Neuronal stem cell (in vitro differentiated cells): ENCODE data around the gene NDUFS4.

Experiments used
- DNase-seq: peaks from one replicate; pipeline ENCODE4 v3.0.0-alpha.2; 2013; ENCODE audit warnings: low spot score
- H2AFZ ChIP-seq: one replicate; pipeline ENCODE4 v1.6.1; 2013; ENCODE audit warnings: mild to moderate bottlenecking, low read length, inconsistent platforms
- H2AK5ac ChIP-seq: 2 replicates; pipeline ENCODE4 v1.6.1; 2013; ENCODE audit warnings: low read depth, mild to moderate bottlenecking, inconsistent platforms, low read length, moderate library complexity, mixed read lengths
- H2BK120ac ChIP-seq: 2 replicates; pipeline ENCODE4 v1.6.1; 2013; ENCODE audit warnings: low read depth, mild to moderate bottlenecking, inconsistent platforms, low read length, moderate library complexity, mixed read lengths
- H2BK12ac ChIP-seq: one replicate; pipeline ENCODE4 v1.6.1; 2013; ENCODE audit warnings: low read length, inconsistent platforms
- H2BK15ac ChIP-seq: 2 replicates; pipeline ENCODE4 v1.6.1; 2013; ENCODE audit warnings: mild to moderate bottlenecking, low read length, inconsistent platforms, mixed read lengths
- H2BK5ac ChIP-seq: one replicate; pipeline ENCODE4 v1.6.1; 2013; ENCODE audit warnings: inconsistent platforms, mild to moderate bottlenecking, low read length, moderate library complexity
- H3K14ac ChIP-seq: one replicate; pipeline ENCODE4 v1.6.1; 2013; ENCODE audit warnings: low read length, inconsistent platforms
- H3K18ac ChIP-seq: 2 replicates; pipeline ENCODE4 v1.6.1; 2013; ENCODE audit warnings: low read length, inconsistent platforms
- H3K23ac ChIP-seq: 2 replicates; pipeline ENCODE4 v1.6.1; 2013; ENCODE audit warnings: low read depth, mild to moderate bottlenecking, mixed read lengths, low read length, inconsistent platforms; ENCODE audit not compliant: poor library complexity
- H3K27ac ChIP-seq: replicated peaks from 3 replicates; pipeline ENCODE4 v1.5.1; 2013; ENCODE audit warnings: low read length, inconsistent platforms
- H3K27me3 ChIP-seq, 3 experiments: 2 replicates each; pipeline ENCODE4 v1.6.1; 2013; ENCODE audit warnings: low read length in 3 of 3, mild to moderate bottlenecking in 2 of 3, inconsistent platforms in 1 of 3, low read depth in 1 of 3, mixed read lengths in 1 of 3, moderate library complexity in 1 of 3; ENCODE audit not compliant: control insufficient read depth in 3 of 3, insufficient read depth in 3 of 3
- H3K36me3 ChIP-seq, 2 donors: replicated peaks in 1 of 2; 2 replicates each; pipeline ENCODE4 v1.6.1; 2013; ENCODE audit warnings: low read length in 2 of 2; ENCODE audit not compliant: control insufficient read depth in 2 of 2, insufficient read depth in 2 of 2
- H3K4ac ChIP-seq: 2 replicates; pipeline ENCODE4 v1.6.1; 2013; ENCODE audit warnings: inconsistent platforms, mild to moderate bottlenecking, low read length, moderate library complexity
- H3K4me1 ChIP-seq, 2 donors: 1 replicate in 1 of 2; 2 replicates in 1 of 2; pipeline ENCODE4 v1.6.1; 2013; ENCODE audit warnings: low read length in 2 of 2, low read depth in 1 of 2; ENCODE audit not compliant: control insufficient read depth in 2 of 2, insufficient read depth in 1 of 2
- H3K4me2 ChIP-seq: one replicate; pipeline ENCODE4 v1.6.1; 2013; ENCODE audit warnings: mild to moderate bottlenecking, low read length, inconsistent platforms; ENCODE audit not compliant: insufficient read depth, poor library complexity, severe bottlenecking
- H3K4me3 ChIP-seq, 2 donors: 2 replicates each; pipeline ENCODE4 v1.5.1; 2013; ENCODE audit warnings: low read length in 2 of 2, mild to moderate bottlenecking in 2 of 2, inconsistent platforms in 1 of 2, moderate library complexity in 1 of 2
- H3K79me1 ChIP-seq: one replicate; pipeline ENCODE4 v1.6.1; 2013; ENCODE audit warnings: low read depth, mild to moderate bottlenecking, inconsistent platforms, low read length, moderate library complexity
- H3K9ac ChIP-seq: one replicate; pipeline ENCODE4 v1.6.1; 2013; ENCODE audit warnings: mild to moderate bottlenecking, low read depth, low read length, inconsistent platforms; ENCODE audit not compliant: poor library complexity
- H3K9me3 ChIP-seq, 2 donors: replicated peaks in 1 of 2; 2 replicates each; pipeline versions ENCODE3 to v1.6.1; 2013; ENCODE audit warnings: low read length in 2 of 2, mild to moderate bottlenecking in 2 of 2, inconsistent platforms in 1 of 2, low read depth in 1 of 2, mixed read lengths in 1 of 2, moderate library complexity in 1 of 2; ENCODE audit not compliant: control insufficient read depth in 2 of 2, insufficient read depth in 1 of 2
- H4K8ac ChIP-seq: one replicate; pipeline ENCODE4 v1.6.1; 2013; ENCODE audit warnings: low read depth, mild to moderate bottlenecking, inconsistent platforms, low read length, moderate library complexity
- H4K91ac ChIP-seq: one replicate; pipeline ENCODE4 v1.6.1; 2013; ENCODE audit warnings: low read length, low read depth, mild to moderate bottlenecking, inconsistent platforms; ENCODE audit not compliant: poor library complexity
- WGBS, 2 donors: extraction: QIAGEN DNeasy Blood & Tissue Kit; methylation state at CpG; one replicate each; pipeline ENCODE4 v1.1.7; 2013; ENCODE audit warnings: missing lambda C conversion rate in 2 of 2, mixed read lengths in 1 of 2; ENCODE audit not compliant: insufficient read length in 2 of 2, insufficient replicate concordance in 1 of 2; ENCODE audit errors: extremely low coverage in 2 of 2; 5-methylcytosine and 5-hydroxymethylcytosine counted together

NDUFS4 gene

DNA sequence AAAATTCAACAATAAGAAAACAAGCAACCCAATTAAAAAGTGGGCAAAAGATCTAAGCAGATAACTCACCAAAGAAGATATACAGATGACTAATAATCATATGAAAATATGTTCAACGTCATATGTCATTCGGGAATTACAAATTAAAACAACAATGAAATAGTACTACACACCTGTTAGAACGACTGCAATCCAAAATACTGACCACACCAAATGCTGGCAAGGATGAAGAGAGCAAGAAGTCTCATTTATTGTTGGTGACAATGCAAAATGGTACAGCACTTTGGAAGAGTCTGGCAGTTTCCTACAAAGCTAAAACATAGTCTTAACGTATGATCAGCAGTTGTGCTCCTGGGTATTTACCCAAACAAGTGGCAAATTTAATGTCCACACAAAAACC, 37.5 kb downstream of the NDUFS4 start:
- no CpG with 5 or more reads among the region's 4 CpGs for WGBS, 2 donors
- Histone ChIP-seq H3K4me1 (peaks cover 0 to 7% of the 10 kb centered on the region in 2 donors), H3K18ac (no peak overlapping the region), H3K9me3 (peaks cover 0 to 9% of the 10 kb centered on the region in 2 donors), H3K4me2 (no peak overlapping the region), H3K79me1 (no peaks in the 10 kb centered on the region), H3K36me3 (peaks cover 0 to 2% of the 10 kb centered on the region in 2 donors), H3K9ac (no peak overlapping the region), H2BK15ac (no peak overlapping the region), H3K27ac (no peak overlapping the region), H2BK5ac (no peak overlapping the region), H4K91ac (no peak overlapping the region), H3K27me3 (no peaks in the 10 kb centered on the region), H3K4ac (no peak overlapping the region), H2AK5ac (no peak overlapping the region), H2BK12ac (no peak overlapping the region), H2BK120ac (no peak overlapping the region), H3K4me3 (no peak overlapping the region), H3K23ac (no peak overlapping the region), H3K14ac (no peak overlapping the region), H2AFZ (no peak overlapping the region), H4K8ac (no peak overlapping the region)
- no peak for DNase-seq

DNA sequence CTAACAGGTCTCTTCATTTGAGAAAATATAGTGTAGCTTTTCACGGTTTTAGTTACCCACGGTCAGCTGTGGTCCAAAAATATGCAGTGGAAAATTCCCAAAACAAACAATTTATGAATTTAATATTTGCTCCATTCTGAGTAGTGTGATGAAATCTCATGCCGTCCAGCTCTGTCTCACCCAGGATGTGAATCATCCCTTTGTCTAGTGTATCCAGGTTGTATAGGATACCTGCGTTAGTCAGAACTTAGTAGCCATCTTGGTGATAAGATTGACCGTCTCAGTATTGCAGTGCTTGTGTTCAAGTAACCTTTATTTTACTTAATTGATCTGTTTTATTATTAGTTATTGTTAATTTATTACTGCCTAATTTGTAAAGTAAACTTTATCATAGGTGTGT, 41.1 kb downstream of the NDUFS4 start:
- Histone ChIP-seq H3K27ac (no peak overlapping the region), H3K36me3 (peaks cover 2 to 30% of the 10 kb centered on the region in 2 donors), H3K23ac (no peak overlapping the region), H3K4me1 (no peaks in the 10 kb centered on the region), H3K18ac (no peak overlapping the region), H4K8ac (no peak overlapping the region), H3K14ac (no peak overlapping the region), H2AFZ (no peak overlapping the region), H3K4me3 (no peak overlapping the region), H3K9ac (no peak overlapping the region), H3K9me3 (peaks cover 0 to 12% of the 10 kb centered on the region in 2 donors), H2BK120ac (no peak overlapping the region), H4K91ac (no peak overlapping the region), H3K79me1 (no peaks in the 10 kb centered on the region), H2BK12ac (no peak overlapping the region), H3K4me2 (no peak overlapping the region), H2BK15ac (no peak overlapping the region), H3K4ac (no peak overlapping the region), H3K27me3 (no peaks in the 10 kb centered on the region), H2AK5ac (no peak overlapping the region), H2BK5ac (no peak overlapping the region)
- DNase-seq: no peak
- WGBS, 2 donors: no CpG with 5 or more reads among the region's 5 CpGs

DNA sequence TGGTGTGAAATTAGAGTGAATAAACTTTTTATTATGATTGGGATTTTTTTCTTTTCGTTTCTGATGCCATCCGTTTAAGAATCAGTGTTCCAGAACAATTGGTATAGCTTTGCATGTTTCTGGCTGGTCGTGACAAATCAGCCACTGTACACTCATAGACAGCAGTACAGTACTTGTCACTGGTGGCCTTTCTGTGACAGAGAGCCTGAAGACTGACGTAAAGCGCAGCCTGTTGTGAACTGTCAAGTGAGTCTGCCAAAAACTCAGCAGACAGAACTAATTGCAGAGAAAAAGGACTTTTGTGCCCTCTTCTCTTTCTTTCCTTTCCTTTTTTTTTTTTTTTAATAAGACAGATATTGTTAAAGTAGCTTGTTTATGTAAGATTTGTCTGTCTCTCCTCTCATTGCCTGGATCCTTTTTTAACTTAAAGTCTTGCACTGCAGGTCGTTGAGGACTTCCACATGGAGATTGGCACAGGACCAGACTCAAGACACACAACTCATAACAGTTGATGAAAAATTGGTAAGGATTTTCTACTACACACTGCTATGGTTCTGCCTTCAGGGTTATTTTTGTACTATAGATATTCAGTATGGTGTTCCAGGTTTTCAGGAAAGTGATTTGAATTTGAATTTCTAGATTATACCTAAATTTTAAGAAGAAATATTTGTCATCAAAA, 42.7 kb downstream of the NDUFS4 start:
- Histone ChIP-seq H2BK5ac (no peak overlapping the region), H3K4me2 (no peak overlapping the region), H4K91ac (no peak overlapping the region), H2BK15ac (no peak overlapping the region), H3K27me3 (no peaks in the 10 kb centered on the region), H4K8ac (no peak overlapping the region), H2AFZ (no peak overlapping the region), H3K23ac (no peak overlapping the region), H3K14ac (no peak overlapping the region), H3K4ac (no peak overlapping the region), H3K36me3 (peaks cover 0 to 39% of the 10 kb centered on the region in 2 donors), H3K79me1 (no peaks in the 10 kb centered on the region), H2BK12ac (no peak overlapping the region), H3K4me3 (no peak overlapping the region), H3K27ac (no peak overlapping the region), H3K18ac (no peak overlapping the region), H3K9ac (no peak overlapping the region), H3K4me1 (no peaks in the 10 kb centered on the region), H2BK120ac (no peak overlapping the region), H2AK5ac (no peak overlapping the region), H3K9me3 (peaks cover 0 to 12% of the 10 kb centered on the region in 2 donors)
- WGBS, 2 donors: no CpG with 5 or more reads among the region's 6 CpGs
- no peak for DNase-seq

DNA sequence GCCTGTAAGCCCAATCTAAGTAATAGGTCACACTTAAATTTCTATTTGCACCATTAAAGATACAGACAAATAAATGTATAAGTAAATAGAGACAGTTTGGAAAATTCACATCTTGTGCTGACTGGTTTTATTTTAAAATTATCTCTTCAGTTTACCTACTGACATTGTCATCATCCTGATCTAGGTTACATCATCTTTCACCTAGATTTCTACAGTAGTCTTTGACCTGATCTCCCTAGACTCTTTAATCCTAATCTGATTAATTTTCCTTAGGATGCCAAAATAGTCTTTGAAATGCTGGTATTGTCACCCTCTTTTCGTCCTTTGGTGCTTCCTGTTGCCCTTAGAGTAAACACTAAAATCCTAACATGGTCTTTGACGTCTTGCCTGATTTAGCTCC, 43.9 kb downstream of the NDUFS4 start:
- no peaks in the 10 kb centered on the region for H3K79me1 ChIP-seq
- peaks cover 0 to 8% of the 10 kb centered on the region in 2 donors for H3K9me3 ChIP-seq
- H3K4ac ChIP-seq: no peak overlapping the region
- no peak overlapping the region for H2BK120ac ChIP-seq
- H3K4me1 ChIP-seq: no peaks in the 10 kb centered on the region
- H2BK12ac ChIP-seq: no peak overlapping the region
- H4K8ac ChIP-seq: no peak overlapping the region
- no peak overlapping the region for H2AK5ac ChIP-seq
- H3K27ac ChIP-seq: no peak overlapping the region
- H3K23ac ChIP-seq: no peak overlapping the region
- H4K91ac ChIP-seq: no peak overlapping the region
- H3K27me3 ChIP-seq: no peaks in the 10 kb centered on the region
- DNase-seq: no peak
- no peak overlapping the region for H2BK5ac ChIP-seq
- WGBS, 2 donors: no CpG with 5 or more reads among the region's 2 CpGs
- no peak overlapping the region for H3K18ac ChIP-seq
- H3K14ac ChIP-seq: no peak overlapping the region
- no peak overlapping the region for H3K4me3 ChIP-seq
- H2AFZ ChIP-seq: no peak overlapping the region
- H3K36me3 ChIP-seq: peaks cover 0 to 45% of the 10 kb centered on the region in 2 donors
- H3K4me2 ChIP-seq: no peak overlapping the region
- no peak overlapping the region for H3K9ac ChIP-seq
- no peak overlapping the region for H2BK15ac ChIP-seq
